Measurements from ENCODE around the gene INPP5K.
"Not testable (repeated sequence)": the region's sequence is repeated elsewhere in the genome, so short reads cannot be mapped to it uniquely, and the experiment has no call there.

INPP5K gene

GRCh38 chr17:1455797-1456599 lies 60.4 kb downstream of the INPP5K start, which contains the start of gene CRK:
TSS of gene CRK (minus strand) at chr17:1456232. CDS start at chr17:1456117, 115 bp downstream.
- no peaks in the 10 kb centered on the region for H3K9me3 ChIP-seq (ENCODE audit: control insufficient read depth, insufficient read depth, low read depth, low read length)
- H3K27me3 ChIP-seq (ENCODE audit: control insufficient read depth, insufficient read depth, low read length) = no peaks in the 10 kb centered on the region
- H3K4me3 ChIP-seq (ENCODE audit: low read depth, low read length) = peak within 1 kb of the TSS; percentile 84
- peaks cover 5% of the 10 kb centered on the region for H3K4me1 ChIP-seq (ENCODE audit: control insufficient read depth, insufficient read depth, low read length)
- peak within 1 kb of the TSS; percentile 97 for H3K27ac ChIP-seq (ENCODE audit: low read depth, low read length)
- peaks cover 12% of the 10 kb centered on the region for H3K36me3 ChIP-seq (ENCODE audit: control insufficient read depth, insufficient read depth, low read length)
- H3K9ac ChIP-seq (ENCODE audit: low read length) = peak within 1 kb of the TSS; percentile 99

DNA sequence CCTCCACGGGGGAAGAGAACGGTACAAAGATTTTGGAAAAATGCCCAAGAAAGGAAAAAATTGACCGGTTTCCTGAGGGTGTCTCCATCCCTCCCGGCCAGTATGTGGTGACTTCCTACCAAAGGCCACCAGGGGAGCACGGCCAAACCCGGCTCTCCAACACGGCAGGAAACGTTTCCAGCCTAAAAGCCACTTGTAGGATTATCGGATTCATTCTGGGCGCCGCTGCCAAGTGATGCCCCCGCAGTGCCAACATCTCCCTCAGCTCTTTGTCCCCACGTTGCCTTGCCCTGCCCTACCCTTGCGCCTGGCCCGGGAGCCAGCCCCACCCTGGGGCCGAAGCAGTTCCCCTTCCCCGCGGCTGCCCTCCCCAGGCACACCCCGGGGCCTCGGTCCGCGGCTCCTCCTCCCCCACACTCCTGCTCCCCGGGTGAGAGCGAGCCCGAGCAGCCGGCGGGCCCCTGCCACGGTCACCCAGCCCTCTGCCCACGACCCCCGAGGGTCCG lies 61.1 kb downstream of the INPP5K start:
- Histone ChIP-seq H3K27me3 (ENCODE audit: control insufficient read depth, insufficient read depth, low read length) (no peaks in the 10 kb centered on the region), H3K36me3 (ENCODE audit: control insufficient read depth, insufficient read depth, low read length) (peaks cover 12% of the 10 kb centered on the region), H3K9me3 (ENCODE audit: control insufficient read depth, insufficient read depth, low read depth, low read length) (no peaks in the 10 kb centered on the region), H3K27ac (ENCODE audit: low read depth, low read length) (peak overlapping the region; percentile 97), H3K4me1 (ENCODE audit: control insufficient read depth, insufficient read depth, low read length) (peaks cover 5% of the 10 kb centered on the region), H3K9ac (ENCODE audit: low read length) (peak overlapping the region; percentile 99), H3K4me3 (ENCODE audit: low read depth, low read length) (peak overlapping the region; percentile 84)

GRCh38 chr17:1454541-1454940 lies 61.9 kb downstream of the INPP5K start:
- Histone ChIP-seq H3K9ac (ENCODE audit: low read length) (peak overlapping the region; percentile 99), H3K9me3 (ENCODE audit: control insufficient read depth, insufficient read depth, low read depth, low read length) (no peaks in the 10 kb centered on the region), H3K36me3 (ENCODE audit: control insufficient read depth, insufficient read depth, low read length) (peaks cover 12% of the 10 kb centered on the region), H3K4me3 (ENCODE audit: low read depth, low read length) (peak overlapping the region; percentile 84), H3K27me3 (ENCODE audit: control insufficient read depth, insufficient read depth, low read length) (no peaks in the 10 kb centered on the region), H3K27ac (ENCODE audit: low read depth, low read length) (no peak overlapping the region), H3K4me1 (ENCODE audit: control insufficient read depth, insufficient read depth, low read length) (peaks cover 5% of the 10 kb centered on the region)

DNA sequence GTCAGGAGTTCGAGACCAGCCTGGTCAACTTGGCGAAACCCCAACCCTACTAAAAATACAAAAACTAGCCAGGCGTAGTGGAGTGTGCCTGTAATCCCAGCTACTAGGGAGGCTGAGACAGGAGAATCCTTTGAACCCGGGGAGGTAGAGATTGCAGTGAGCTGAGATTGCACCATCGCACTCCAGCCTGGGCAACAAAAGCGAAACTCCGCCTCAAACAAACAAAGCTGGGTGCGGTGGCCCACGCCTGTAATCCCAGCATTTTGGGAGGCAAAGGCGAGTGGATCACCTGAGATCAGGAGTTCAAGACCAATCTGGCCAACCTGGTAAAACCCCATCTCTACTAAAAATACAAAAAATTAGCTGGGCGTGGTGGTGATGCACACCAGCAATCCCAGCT lies 62.7 kb downstream of the INPP5K start:
- not testable (repeated sequence) for H3K27me3 ChIP-seq (ENCODE audit: control insufficient read depth, insufficient read depth, low read length); H3K4me3 ChIP-seq (ENCODE audit: low read depth, low read length); H3K4me1 ChIP-seq (ENCODE audit: control insufficient read depth, insufficient read depth, low read length); H3K9ac ChIP-seq (ENCODE audit: low read length); H3K9me3 ChIP-seq (ENCODE audit: control insufficient read depth, insufficient read depth, low read depth, low read length); H3K27ac ChIP-seq (ENCODE audit: low read depth, low read length)
- H3K36me3 ChIP-seq (ENCODE audit: control insufficient read depth, insufficient read depth, low read length) = peaks cover 12% of the 10 kb centered on the region

DNA sequence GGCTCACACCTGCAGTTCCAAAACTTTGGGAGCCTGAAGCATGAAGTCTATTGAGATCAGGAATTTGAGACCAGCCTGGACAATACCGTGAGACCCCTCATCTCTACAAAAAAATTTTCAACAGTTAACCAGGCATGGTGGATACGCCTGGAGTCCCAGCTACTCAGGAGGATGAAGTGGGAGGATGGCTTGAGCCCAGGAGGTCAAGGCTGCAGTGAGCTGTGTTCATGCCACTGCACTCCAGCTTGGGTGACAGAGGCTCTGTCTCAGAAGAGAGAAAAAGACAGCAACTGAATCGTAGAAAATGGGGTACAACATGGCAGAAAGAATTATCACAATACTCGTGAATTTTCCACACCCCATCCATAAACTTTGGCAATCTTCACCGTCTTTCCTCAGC lies 63.6 kb downstream of the INPP5K start:
- Histone ChIP-seq H3K4me3 (ENCODE audit: low read depth, low read length) (no peak overlapping the region), H3K27ac (ENCODE audit: low read depth, low read length) (no peak overlapping the region), H3K4me1 (ENCODE audit: control insufficient read depth, insufficient read depth, low read length) (peaks cover 5% of the 10 kb centered on the region), H3K36me3 (ENCODE audit: control insufficient read depth, insufficient read depth, low read length) (peaks cover 12% of the 10 kb centered on the region), H3K9me3 (ENCODE audit: control insufficient read depth, insufficient read depth, low read depth, low read length) (no peaks in the 10 kb centered on the region), H3K9ac (ENCODE audit: low read length) (no peak overlapping the region), H3K27me3 (ENCODE audit: control insufficient read depth, insufficient read depth, low read length) (no peaks in the 10 kb centered on the region)

GRCh38 chr17:1450261-1450660 lies 66.2 kb downstream of the INPP5K start:
- not testable (repeated sequence) for H3K4me3 ChIP-seq (ENCODE audit: low read depth, low read length); H3K9me3 ChIP-seq (ENCODE audit: control insufficient read depth, insufficient read depth, low read depth, low read length); H3K4me1 ChIP-seq (ENCODE audit: control insufficient read depth, insufficient read depth, low read length); H3K27ac ChIP-seq (ENCODE audit: low read depth, low read length); H3K27me3 ChIP-seq (ENCODE audit: control insufficient read depth, insufficient read depth, low read length); H3K9ac ChIP-seq (ENCODE audit: low read length)
- H3K36me3 ChIP-seq (ENCODE audit: control insufficient read depth, insufficient read depth, low read length) = peaks cover 20% of the 10 kb centered on the region

DNA sequence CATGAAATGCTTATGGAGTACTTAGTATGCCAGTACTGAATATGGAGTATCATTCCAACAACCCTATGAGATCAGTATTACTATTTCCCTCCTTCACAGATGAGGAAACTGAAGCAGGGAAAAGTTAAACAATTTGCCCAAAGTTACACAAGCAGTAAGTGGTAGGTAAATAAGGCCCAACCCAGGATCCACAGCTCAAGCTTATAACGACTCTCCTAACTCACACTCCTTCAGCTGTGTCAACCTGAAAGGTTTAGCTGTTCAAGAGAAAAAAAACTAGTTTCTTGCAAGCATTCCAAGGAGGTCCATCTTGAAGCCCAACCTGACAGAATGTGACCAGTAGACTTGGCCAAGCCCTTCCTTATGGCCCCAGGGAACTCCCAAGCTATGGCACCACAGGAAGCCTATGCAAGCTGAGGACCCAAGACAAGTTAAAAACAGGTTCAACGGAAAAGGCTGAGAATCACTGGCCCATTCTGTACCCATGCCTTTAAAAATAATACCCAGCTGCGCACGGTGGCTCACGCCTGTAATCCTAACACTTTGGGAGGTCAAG lies 66.9 kb downstream of the INPP5K start:
- Histone ChIP-seq H3K36me3 (ENCODE audit: control insufficient read depth, insufficient read depth, low read length) (peaks cover 20% of the 10 kb centered on the region), H3K27ac (ENCODE audit: low read depth, low read length) (no peak overlapping the region), H3K9ac (ENCODE audit: low read length) (no peak overlapping the region), H3K9me3 (ENCODE audit: control insufficient read depth, insufficient read depth, low read depth, low read length) (no peaks in the 10 kb centered on the region), H3K4me3 (ENCODE audit: low read depth, low read length) (no peak overlapping the region), H3K27me3 (ENCODE audit: control insufficient read depth, insufficient read depth, low read length) (no peaks in the 10 kb centered on the region), H3K4me1 (ENCODE audit: control insufficient read depth, insufficient read depth, low read length) (peaks cover 3% of the 10 kb centered on the region)

GRCh38 chr17:1447052-1447451 lies 69.4 kb downstream of the INPP5K start:
- Histone ChIP-seq H3K4me1 (ENCODE audit: control insufficient read depth, insufficient read depth, low read length) (no peaks in the 10 kb centered on the region), H3K36me3 (ENCODE audit: control insufficient read depth, insufficient read depth, low read length) (peaks cover 11% of the 10 kb centered on the region; the same call in 1 of the 2 replicates), H3K27ac (ENCODE audit: low read depth, low read length) (no peak overlapping the region), H3K27me3 (ENCODE audit: control insufficient read depth, insufficient read depth, low read length) (no peaks in the 10 kb centered on the region), H3K9ac (ENCODE audit: low read length) (no peak overlapping the region), H3K4me3 (ENCODE audit: low read depth, low read length) (no peak overlapping the region), H3K9me3 (ENCODE audit: control insufficient read depth, insufficient read depth, low read depth, low read length) (no peaks in the 10 kb centered on the region)

- no peaks in the 10 kb centered on the region for H3K9me3 ChIP-seq (ENCODE audit: control insufficient read depth, insufficient read depth, low read depth, low read length)
- no peak overlapping the region for H3K27ac ChIP-seq (ENCODE audit: low read depth, low read length)
- H3K9ac ChIP-seq (ENCODE audit: low read length) = no peak overlapping the region
These were observed 70.2 kb downstream of the INPP5K start for GRCh38 chr17:1446201-1446600.

GRCh38 chr17:1445695-1446094 lies 70.7 kb downstream of the INPP5K start:
- not testable (repeated sequence) for H3K36me3 ChIP-seq (ENCODE audit: control insufficient read depth, insufficient read depth, low read length); H3K27ac ChIP-seq (ENCODE audit: low read depth, low read length); H3K4me1 ChIP-seq (ENCODE audit: control insufficient read depth, insufficient read depth, low read length); H3K27me3 ChIP-seq (ENCODE audit: control insufficient read depth, insufficient read depth, low read length); H3K9ac ChIP-seq (ENCODE audit: low read length); H3K4me3 ChIP-seq (ENCODE audit: low read depth, low read length); H3K9me3 ChIP-seq (ENCODE audit: control insufficient read depth, insufficient read depth, low read depth, low read length)

More at GRCh38 chr17:1446201-1446600, 70.2 kb downstream of the INPP5K start:
- Histone ChIP-seq H3K27me3 (ENCODE audit: control insufficient read depth, insufficient read depth, low read length) (no peaks in the 10 kb centered on the region), H3K4me3 (ENCODE audit: low read depth, low read length) (no peak overlapping the region), H3K36me3 (ENCODE audit: control insufficient read depth, insufficient read depth, low read length) (peaks cover 8% of the 10 kb centered on the region; the same call in 1 of the 2 replicates), H3K4me1 (ENCODE audit: control insufficient read depth, insufficient read depth, low read length) (no peaks in the 10 kb centered on the region)
